GM18517 (cell line): ENCODE results near the gene RYR3.
"Not testable (repeated sequence)": the region's sequence is repeated elsewhere in the genome, so short reads cannot be mapped to it uniquely, and the experiment has no call there.

Experiments used
- ATAC-seq: cut with Tn5 transposase; IDR thresholded peaks from one replicate; pipeline ENCODE4 v1.9.1; 2021; ENCODE audit warnings: mild to moderate bottlenecking, moderate library complexity; ENCODE audit not compliant: unreplicated experiment

The RYR3 gene

GRCh38 chr15:33810073-33810595, 499.4 kb downstream of the RYR3 start:
- ATAC-seq = no peak

GRCh38 chr15:33810806-33811205, 500.0 kb downstream of the RYR3 start:
- no peak for ATAC-seq

GRCh38 chr15:33813891-33814290, 503.1 kb downstream of the RYR3 start:
- ATAC-seq = no peak

GRCh38 chr15:33819499-33819898, 508.7 kb downstream of the RYR3 start:
- ATAC-seq = not testable (repeated sequence)

GRCh38 chr15:33822479-33822878, 511.7 kb downstream of the RYR3 start:
- ATAC-seq = no peak

- ATAC-seq = no peak
Observed at GRCh38 chr15:33823119-33823518, 512.4 kb downstream of the RYR3 start.

- ATAC-seq = no peak
Observed at GRCh38 chr15:33825453-33825852, 514.7 kb downstream of the RYR3 start.

- ATAC-seq = no peak
Observed at GRCh38 chr15:33826201-33826600, 515.4 kb downstream of the RYR3 start.

- ATAC-seq = no peak
Observed at GRCh38 chr15:33830351-33830750, 519.6 kb downstream of the RYR3 start.

GRCh38 chr15:33831646-33832045, 520.9 kb downstream of the RYR3 start:
- no peak for ATAC-seq

- no peak for ATAC-seq
Observed at GRCh38 chr15:33834892-33835743, 524.4 kb downstream of the RYR3 start.

GRCh38 chr15:33837294-33837693, 526.5 kb downstream of the RYR3 start:
- no peak for ATAC-seq

GRCh38 chr15:33839540-33839939, 528.8 kb downstream of the RYR3 start:
- no peak for ATAC-seq

- ATAC-seq = no peak
Observed at GRCh38 chr15:33840615-33841014, 529.8 kb downstream of the RYR3 start.

- ATAC-seq = no peak
Observed at GRCh38 chr15:33844186-33844585, 533.4 kb downstream of the RYR3 start.

- ATAC-seq = no peak
Observed at GRCh38 chr15:33844597-33844996, 533.8 kb downstream of the RYR3 start.

GRCh38 chr15:33846142-33846541, 535.4 kb downstream of the RYR3 start:
- ATAC-seq = no peak

- ATAC-seq = no peak
Observed at GRCh38 chr15:33846862-33847261, 536.1 kb downstream of the RYR3 start.

- no peak for ATAC-seq
Observed at GRCh38 chr15:33848011-33848410, 537.2 kb downstream of the RYR3 start.

- no peak for ATAC-seq
Observed at GRCh38 chr15:33851079-33851478, 540.3 kb downstream of the RYR3 start.

GRCh38 chr15:33852094-33852493, 541.3 kb downstream of the RYR3 start:
- ATAC-seq = no peak

GRCh38 chr15:33852570-33852969, 541.8 kb downstream of the RYR3 start:
- no peak for ATAC-seq

GRCh38 chr15:33857726-33858125, 547.0 kb downstream of the RYR3 start:
- ATAC-seq = no peak
